Natural killer cell (primary cell): Measurements from ENCODE around the gene ACYP2. TPM values are rescaled to one million over a fixed set of nuclear protein-coding genes. Genes with fewer than 3 reads are reported as not detected.

Source experiments
- ATAC-seq, 3 donors: fragments of 150-1000 bp in 2 of 3; fragments of 200-7000 bp in 1 of 3; cut with Tn5 transposase; 1 replicate in 1 of 3; 2 replicates in 2 of 3; pipeline ENCODE4 v1.10.0; 2021; ENCODE audit warnings: mild to moderate bottlenecking in 2 of 3, moderate library complexity in 2 of 3
- DNase-seq, 2 donors: peaks; one replicate each; pipeline versions ENCODE4 v3.0.0 to v3.0.0-alpha.2; 2013 to 2021; ENCODE audit warnings: mixed read lengths in 1 of 2
- H3K27ac ChIP-seq: one replicate; pipeline ENCODE4 v1.5.1; 2013; ENCODE audit warnings: mild to moderate bottlenecking, low read length
- H3K27me3 ChIP-seq: one replicate; pipeline ENCODE4 v1.6.1; 2013; ENCODE audit warnings: low read length; ENCODE audit not compliant: control insufficient read depth, insufficient read depth
- H3K36me3 ChIP-seq: one replicate; pipeline ENCODE4 v1.6.1; 2013; ENCODE audit warnings: low read length; ENCODE audit not compliant: control insufficient read depth, insufficient read depth
- H3K4me1 ChIP-seq: one replicate; pipeline ENCODE4 v1.6.1; 2013; ENCODE audit warnings: low read length; ENCODE audit not compliant: control insufficient read depth, insufficient read depth
- H3K4me3 ChIP-seq: one replicate; pipeline ENCODE4 v1.5.1; 2013; ENCODE audit warnings: low read length
- H3K9me3 ChIP-seq: one replicate; pipeline ENCODE4 v1.6.1; 2013; ENCODE audit warnings: low read length; ENCODE audit not compliant: control insufficient read depth, insufficient read depth
- H3K27ac Mint-ChIP-seq, 2 donors: one replicate each; pipeline ENCODE4 v1.8.0; 2022; ENCODE audit warnings: mild to moderate bottlenecking in 2 of 2, mixed read lengths in 2 of 2, moderate library complexity in 1 of 2
- H3K27me3 Mint-ChIP-seq, 2 donors: one replicate each; pipeline ENCODE4 v1.8.0; 2022; ENCODE audit warnings: low read depth in 2 of 2, mixed read lengths in 2 of 2
- H3K36me3 Mint-ChIP-seq: one replicate; pipeline ENCODE4 v1.8.0; 2022; ENCODE audit warnings: mixed read lengths
- H3K4me1 Mint-ChIP-seq, 2 donors: one replicate each; pipeline ENCODE4 v1.8.0; 2022; ENCODE audit warnings: mixed read lengths in 2 of 2
- H3K4me3 Mint-ChIP-seq: one replicate; pipeline ENCODE4 v1.8.0; 2022; ENCODE audit warnings: mild to moderate bottlenecking, moderate library complexity, mixed read lengths
- H3K9me3 Mint-ChIP-seq, 2 donors: one replicate each; pipeline ENCODE4 v1.8.0; 2022; ENCODE audit warnings: mixed read lengths in 2 of 2
- WGBS: methylation state at CpG from one replicate; pipeline ENCODE4 v1.1.7; 2013; ENCODE audit warnings: missing lambda C conversion rate; ENCODE audit not compliant: insufficient coverage; 5-methylcytosine and 5-hydroxymethylcytosine counted together
- intact Hi-C: fragments of 100-400 bp; cut with micrococcal nuclease; formaldehyde crosslinking; loops from one replicate; pipeline ENCODE4 v1.14.2; 2022
- total RNA-seq, 4 donors: library from RNA; stranded (reverse); fragments of 120-200 nt in 1 of 4; gene quantifications; one replicate each; pipeline versions ENCODE4 v1.2.3 to v1.2.4, GENCODE V29; 2013 to 2022
- TF ChIP-seq, protein P1 (sequence below): fragments of 200-600 bp; IDR thresholded peaks from one replicate; pipeline ENCODE4 v1.8.0; 2022; ENCODE audit warnings: antibody characterized with exemption

Gene ACYP2
- total RNA-seq, 3 donors from 2014 or later (not counting 1 experiment from before 2014, with no cell fraction given), result 14.3 to 18.1 (median 16.7) TPM

GRCh38 chr2:54267577-54267976 is 152.2 kb downstream of the ACYP2 start:
- Histone ChIP-seq H3K27me3 (no peaks in the 10 kb centered on the region), H3K36me3 (no peaks in the 10 kb centered on the region), H3K4me3 (no peak overlapping the region), H3K4me1 (no peaks in the 10 kb centered on the region), H3K9me3 (no peaks in the 10 kb centered on the region), H3K27ac (no peak overlapping the region)
- Mint-ChIP-seq H3K27me3 (no peaks in the 10 kb centered on the region), H3K4me3 (no peak overlapping the region), H3K36me3 (no peaks in the 10 kb centered on the region), H3K9me3 (no peaks in the 10 kb centered on the region), H3K4me1 (no peaks in the 10 kb centered on the region), H3K27ac (no peak overlapping the region)
- ATAC-seq (no peak), DNase-seq (no peak)
- WGBS, result 92% methylated on average over 1 of the region's 1 CpG
- TF ChIP-seq, protein P1, sequence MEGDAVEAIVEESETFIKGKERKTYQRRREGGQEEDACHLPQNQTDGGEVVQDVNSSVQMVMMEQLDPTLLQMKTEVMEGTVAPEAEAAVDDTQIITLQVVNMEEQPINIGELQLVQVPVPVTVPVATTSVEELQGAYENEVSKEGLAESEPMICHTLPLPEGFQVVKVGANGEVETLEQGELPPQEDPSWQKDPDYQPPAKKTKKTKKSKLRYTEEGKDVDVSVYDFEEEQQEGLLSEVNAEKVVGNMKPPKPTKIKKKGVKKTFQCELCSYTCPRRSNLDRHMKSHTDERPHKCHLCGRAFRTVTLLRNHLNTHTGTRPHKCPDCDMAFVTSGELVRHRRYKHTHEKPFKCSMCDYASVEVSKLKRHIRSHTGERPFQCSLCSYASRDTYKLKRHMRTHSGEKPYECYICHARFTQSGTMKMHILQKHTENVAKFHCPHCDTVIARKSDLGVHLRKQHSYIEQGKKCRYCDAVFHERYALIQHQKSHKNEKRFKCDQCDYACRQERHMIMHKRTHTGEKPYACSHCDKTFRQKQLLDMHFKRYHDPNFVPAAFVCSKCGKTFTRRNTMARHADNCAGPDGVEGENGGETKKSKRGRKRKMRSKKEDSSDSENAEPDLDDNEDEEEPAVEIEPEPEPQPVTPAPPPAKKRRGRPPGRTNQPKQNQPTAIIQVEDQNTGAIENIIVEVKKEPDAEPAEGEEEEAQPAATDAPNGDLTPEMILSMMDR, result no peak
- intact Hi-C loops, result no loop called here

DNA sequence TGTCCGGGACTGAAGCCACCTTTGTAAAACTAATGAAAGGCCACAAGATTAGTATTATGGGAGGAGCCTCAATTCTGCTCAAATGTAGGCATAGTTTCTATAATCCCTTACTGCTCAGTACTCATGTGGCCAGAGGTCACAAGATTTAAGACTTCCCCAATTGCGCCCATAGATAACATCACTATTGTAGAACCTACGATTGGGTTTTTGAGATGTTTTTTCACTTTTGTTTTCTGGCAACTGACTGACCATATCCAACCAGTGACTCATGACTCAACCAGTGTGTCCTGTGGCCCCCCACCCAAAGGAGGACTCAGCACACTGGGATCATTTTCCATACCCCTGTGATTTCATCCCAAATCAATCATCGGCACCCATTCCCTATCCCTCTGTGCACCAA is 155.8 kb downstream of the ACYP2 start:
- no peak overlapping the region for H3K27ac Mint-ChIP-seq
- Histone ChIP-seq H3K9me3 (no peaks in the 10 kb centered on the region), H3K4me1 (no peaks in the 10 kb centered on the region), H3K27ac (no peak overlapping the region), H3K4me3 (no peak overlapping the region), H3K27me3 (no peaks in the 10 kb centered on the region), H3K36me3 (no peaks in the 10 kb centered on the region)
- no peaks in the 10 kb centered on the region for H3K36me3 Mint-ChIP-seq
- intact Hi-C loops, result no loop called here
- no peaks in the 10 kb centered on the region for H3K9me3 Mint-ChIP-seq
- TF ChIP-seq, protein P1, result no peak
- H3K4me3 Mint-ChIP-seq, result no peak overlapping the region
- WGBS, result 93% methylated on average over 4 of the region's 4 CpGs
- H3K27me3 Mint-ChIP-seq, result no peaks in the 10 kb centered on the region
- no peaks in the 10 kb centered on the region for H3K4me1 Mint-ChIP-seq
- ATAC-seq (no peak), DNase-seq (no peak)

DNA sequence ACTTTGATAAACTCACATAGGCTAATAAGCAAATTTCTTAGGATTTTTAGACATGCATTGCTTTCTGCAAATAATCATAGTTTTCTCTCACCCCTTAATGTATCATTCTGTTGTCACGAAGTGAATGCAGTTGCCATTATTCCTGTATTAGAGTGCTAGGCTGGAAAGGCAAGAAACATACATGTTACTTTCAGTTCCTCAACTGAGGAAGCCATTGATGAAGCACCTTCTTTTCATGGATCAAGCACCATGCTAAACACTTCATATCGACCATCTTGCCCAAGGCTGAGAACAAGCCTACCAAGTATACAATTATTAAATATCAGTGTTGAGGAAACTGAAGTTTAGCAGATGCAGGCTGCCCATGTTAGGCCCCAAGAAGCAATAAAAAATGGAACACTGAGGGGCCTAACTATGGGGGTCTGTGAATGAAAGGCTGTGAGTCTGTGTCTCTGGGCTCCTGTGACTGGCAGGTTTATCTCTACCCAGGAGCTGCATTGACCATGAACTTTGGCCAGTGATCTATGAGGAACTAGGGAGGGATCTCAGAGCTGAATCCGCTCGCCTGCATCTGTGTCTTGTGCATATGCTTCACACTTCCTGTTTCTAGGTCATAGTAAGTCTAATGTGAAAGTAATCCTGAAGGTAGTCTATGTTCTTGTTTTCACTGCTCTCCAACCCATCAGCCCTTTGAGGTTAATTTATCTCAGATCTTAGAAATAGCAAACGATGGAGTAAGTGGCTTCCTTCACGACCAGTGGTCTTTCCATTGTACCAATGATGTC is 156.6 kb downstream of the ACYP2 start:
- no peaks in the 10 kb centered on the region for H3K36me3 Mint-ChIP-seq
- H3K27me3 Mint-ChIP-seq, result no peaks in the 10 kb centered on the region
- Histone ChIP-seq H3K4me3 (no peak overlapping the region), H3K27me3 (no peaks in the 10 kb centered on the region), H3K27ac (no peak overlapping the region), H3K4me1 (no peaks in the 10 kb centered on the region), H3K36me3 (no peaks in the 10 kb centered on the region), H3K9me3 (no peaks in the 10 kb centered on the region)
- WGBS, result 82% methylated on average over 5 of the region's 6 CpGs
- TF ChIP-seq, protein P1, result no peak
- DNase-seq (no peak), ATAC-seq (no peak)
- intact Hi-C loops, result no loop called here
- H3K27ac Mint-ChIP-seq, result no peak overlapping the region
- no peak overlapping the region for H3K4me3 Mint-ChIP-seq
- no peaks in the 10 kb centered on the region for H3K9me3 Mint-ChIP-seq
- no peaks in the 10 kb centered on the region for H3K4me1 Mint-ChIP-seq

- TF ChIP-seq, protein P1, result no peak
- H3K27me3 ChIP-seq, result no peaks in the 10 kb centered on the region
- Mint-ChIP-seq H3K4me3 (no peak overlapping the region), H3K36me3 (no peaks in the 10 kb centered on the region), H3K27me3 (no peaks in the 10 kb centered on the region), H3K9me3 (no peaks in the 10 kb centered on the region), H3K27ac (no peak overlapping the region), H3K4me1 (no peaks in the 10 kb centered on the region)
- H3K4me3 ChIP-seq, result no peak overlapping the region
- H3K36me3 ChIP-seq, result no peaks in the 10 kb centered on the region
- H3K4me1 ChIP-seq, result no peaks in the 10 kb centered on the region
- H3K27ac ChIP-seq, result no peak overlapping the region
- no peak for DNase-seq
- H3K9me3 ChIP-seq, result no peaks in the 10 kb centered on the region
- ATAC-seq, result no peak
- intact Hi-C loops, result no loop called here
- WGBS, result 93% methylated on average over 1 of the region's 1 CpG
Measured at GRCh38 chr2:54274781-54275242, 159.4 kb downstream of the ACYP2 start.
